PC-3 (cell line): ENCODE measurements around the gene SMARCA4. TPM values are rescaled to one million over a fixed set of nuclear protein-coding genes. Genes with fewer than 3 reads are reported as not detected.

Source experiments
- ATAC-seq: fragments of 200-7000 bp; cut with Tn5 transposase; 2 replicates; pipeline ENCODE4 v1.9.1; 2020; ENCODE audit warnings: mild to moderate bottlenecking, moderate library complexity
- BruUV-seq: library from RNA; stranded (reverse); fragments of 400-500 nt; replicated peaks from 2 replicates; lab custom pipeline; 2021; lab: Mats Ljungman, UMichigan
- CTCF ChIA-PET: fragments of 300-600 bp; sonication (Branson Sonifier 250); formaldehyde crosslinking; loops from one replicate; lab custom pipeline; 2022; ENCODE audit warnings: antibody characterized with exemption; lab: Charles Lee
- POLR2A ChIA-PET: fragments of 300-600 bp; sonication (Branson Sonifier 250); formaldehyde crosslinking; loops from one replicate; lab custom pipeline; 2022; ENCODE audit warnings: antibody characterized with exemption; ENCODE audit not compliant: unreplicated experiment; lab: Charles Lee
- DNase-seq: peaks from one replicate; pipeline ENCODE4 v3.0.0-alpha.2; 2015
- H2AFZ ChIP-seq: fragments of 300-600 bp; sonication (generic); 2 replicates; pipeline ENCODE4 v1.6.0; 2016; ENCODE audit warnings: antibody characterized with exemption, low read length
- H3F3A ChIP-seq: fragments of 300-600 bp; sonication (generic); one replicate; pipeline ENCODE4 v1.6.0; 2017; ENCODE audit warnings: antibody characterized with exemption, low read length, control low read depth, mild to moderate bottlenecking; ENCODE audit not compliant: unreplicated experiment
- H3K27ac ChIP-seq: fragments of 300-600 bp; sonication (generic); 2 replicates; pipeline ENCODE4 v1.5.1; 2016; ENCODE audit warnings: mild to moderate bottlenecking, low read length
- H3K27me3 ChIP-seq: fragments of 300-600 bp; sonication (generic); 2 replicates; pipeline ENCODE4 v1.6.1; 2016; ENCODE audit warnings: low read length, mixed read lengths
- H3K36me3 ChIP-seq: fragments of 300-600 bp; sonication (generic); 2 replicates; pipeline ENCODE4 v1.6.1; 2016; ENCODE audit warnings: low read depth, mixed run types, low read length, mixed read lengths
- H3K4me1 ChIP-seq: fragments of 300-600 bp; sonication (generic); 2 replicates; pipeline ENCODE4 v1.5.1; 2016; ENCODE audit warnings: low read length; ENCODE audit not compliant: insufficient read depth
- H3K4me2 ChIP-seq: fragments of 300-600 bp; sonication (generic); 2 replicates; pipeline ENCODE4 v1.6.0; 2016; ENCODE audit warnings: low read length
- H3K4me3 ChIP-seq: fragments of 300-600 bp; sonication (generic); 2 replicates; pipeline ENCODE4 v1.5.1; 2016; ENCODE audit warnings: mild to moderate bottlenecking, low read length, mixed read lengths
- H3K79me2 ChIP-seq: fragments of 300-600 bp; sonication (generic); 2 replicates; pipeline ENCODE4 v1.6.1; 2017; ENCODE audit warnings: low read length, mixed read lengths
- H3K9ac ChIP-seq: fragments of 300-600 bp; sonication (generic); 2 replicates; pipeline ENCODE4 v1.6.0; 2016; ENCODE audit warnings: mild to moderate bottlenecking, low read length
- H3K9me2 ChIP-seq: fragments of 300-600 bp; sonication (generic); replicated peaks from 2 replicates; pipeline ENCODE4 v1.6.1; 2016; ENCODE audit warnings: mixed run types, low read length, mixed read lengths
- H3K9me3 ChIP-seq: fragments of 300-600 bp; sonication (generic); 2 replicates; pipeline ENCODE4 v1.6.1; 2016; ENCODE audit warnings: low read length, mixed read lengths
- H4K20me1 ChIP-seq: fragments of 300-600 bp; sonication (generic); 2 replicates; pipeline ENCODE4 v1.6.1; 2016; ENCODE audit warnings: low read length, mixed read lengths
- EZH2 ChIP-seq: fragments of 300-600 bp; sonication (generic); IDR thresholded peaks from one replicate; pipeline ENCODE4 v1.6.1; 2017; ENCODE audit warnings: antibody characterized with exemption, mild to moderate bottlenecking, low read length; ENCODE audit not compliant: unreplicated experiment
- EZH2phosphoT487 ChIP-seq: fragments of 300-600 bp; sonication (generic); IDR thresholded peaks from 2 replicates; pipeline ENCODE4 v1.6.1; 2018; ENCODE audit warnings: mild to moderate bottlenecking, antibody characterized with exemption, low read length, borderline replicate concordance
- intact Hi-C: fragments of 100-400 bp; cut with micrococcal nuclease; formaldehyde crosslinking; loops from 2 replicates; pipeline ENCODE4 v1.9.0; 2023
- total RNA-seq: library from RNA; depleted of rRNA; stranded (reverse); fragments of >200 nt; gene quantifications from 2 replicates; pipeline ENCODE4 v1.2.3, GENCODE V29; 2014
- TF ChIP-seq, protein P1 (sequence below): fragments of 300-600 bp; sonication (generic); conservative IDR thresholded peaks from 2 replicates; pipeline ENCODE4 v1.5.1; 2017; ENCODE audit warnings: antibody characterized with exemption, low read depth, mild to moderate bottlenecking, low read length

The SMARCA4 gene
- total RNA-seq, 1 experiment from 2014 or later: 197 TPM

DNA sequence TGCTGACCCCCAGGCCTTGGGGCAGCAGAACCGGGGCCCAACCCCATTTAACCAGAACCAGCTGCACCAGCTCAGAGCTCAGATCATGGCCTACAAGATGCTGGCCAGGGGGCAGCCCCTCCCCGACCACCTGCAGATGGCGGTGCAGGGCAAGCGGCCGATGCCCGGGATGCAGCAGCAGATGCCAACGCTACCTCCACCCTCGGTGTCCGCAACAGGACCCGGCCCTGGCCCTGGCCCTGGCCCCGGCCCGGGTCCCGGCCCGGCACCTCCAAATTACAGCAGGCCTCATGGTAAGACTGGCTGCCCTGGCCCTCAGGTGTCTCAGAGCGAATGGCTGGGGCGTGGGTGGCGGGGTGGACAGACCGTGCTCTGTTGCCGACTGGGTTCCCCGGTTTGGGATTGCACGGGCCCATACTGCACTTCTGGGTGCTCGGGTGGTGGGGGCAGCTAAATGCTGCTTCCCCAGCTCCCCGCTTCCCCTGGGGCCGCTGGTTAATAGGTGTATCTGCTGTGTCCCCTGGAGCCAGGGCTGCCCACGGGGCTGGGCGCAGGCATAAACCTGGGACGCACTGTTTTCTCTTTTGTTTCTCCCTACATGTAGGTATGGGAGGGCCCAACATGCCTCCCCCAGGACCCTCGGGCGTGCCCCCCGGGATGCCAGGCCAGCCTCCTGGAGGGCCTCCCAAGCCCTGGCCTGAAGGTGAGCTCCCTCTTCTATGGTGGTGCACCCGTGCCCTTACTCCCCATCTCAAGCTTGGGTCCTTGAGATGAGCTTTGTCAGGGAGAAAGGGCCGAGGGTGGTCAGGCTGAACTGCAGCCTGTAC lies 25.7 kb downstream of the SMARCA4 start:
- H3F3A ChIP-seq: no peaks in the 10 kb centered on the region
- no peaks in the 10 kb centered on the region for H3K9me2 ChIP-seq
- POLR2A ChIA-PET: no interaction called here
- H3K36me3 ChIP-seq: peaks cover 41% of the 10 kb centered on the region
- no peaks in the 10 kb centered on the region for H3K9me3 ChIP-seq
- CTCF ChIA-PET: no interaction called here
- no peak overlapping the region for H3K9ac ChIP-seq
- no TSS peak for BruUV-seq
- no peak overlapping the region for H3K27ac ChIP-seq
- no peak overlapping the region for H3K4me3 ChIP-seq
- H2AFZ ChIP-seq: no peak overlapping the region
- H4K20me1 ChIP-seq: peaks cover 12% of the 10 kb centered on the region; the same call in 1 of the 2 replicates
- no peak overlapping the region for H3K4me2 ChIP-seq
- intact Hi-C loops: no loop called here
- TF ChIP-seq EZH2 (no peak), EZH2phosphoT487 (no peak)
- TF ChIP-seq, protein P1, sequence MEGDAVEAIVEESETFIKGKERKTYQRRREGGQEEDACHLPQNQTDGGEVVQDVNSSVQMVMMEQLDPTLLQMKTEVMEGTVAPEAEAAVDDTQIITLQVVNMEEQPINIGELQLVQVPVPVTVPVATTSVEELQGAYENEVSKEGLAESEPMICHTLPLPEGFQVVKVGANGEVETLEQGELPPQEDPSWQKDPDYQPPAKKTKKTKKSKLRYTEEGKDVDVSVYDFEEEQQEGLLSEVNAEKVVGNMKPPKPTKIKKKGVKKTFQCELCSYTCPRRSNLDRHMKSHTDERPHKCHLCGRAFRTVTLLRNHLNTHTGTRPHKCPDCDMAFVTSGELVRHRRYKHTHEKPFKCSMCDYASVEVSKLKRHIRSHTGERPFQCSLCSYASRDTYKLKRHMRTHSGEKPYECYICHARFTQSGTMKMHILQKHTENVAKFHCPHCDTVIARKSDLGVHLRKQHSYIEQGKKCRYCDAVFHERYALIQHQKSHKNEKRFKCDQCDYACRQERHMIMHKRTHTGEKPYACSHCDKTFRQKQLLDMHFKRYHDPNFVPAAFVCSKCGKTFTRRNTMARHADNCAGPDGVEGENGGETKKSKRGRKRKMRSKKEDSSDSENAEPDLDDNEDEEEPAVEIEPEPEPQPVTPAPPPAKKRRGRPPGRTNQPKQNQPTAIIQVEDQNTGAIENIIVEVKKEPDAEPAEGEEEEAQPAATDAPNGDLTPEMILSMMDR: no peak
- H3K27me3 ChIP-seq: no peaks in the 10 kb centered on the region
- H3K4me1 ChIP-seq: no peaks in the 10 kb centered on the region
- ATAC-seq (no peak), DNase-seq (no peak)
- peaks cover 38% of the 10 kb centered on the region for H3K79me2 ChIP-seq

DNA sequence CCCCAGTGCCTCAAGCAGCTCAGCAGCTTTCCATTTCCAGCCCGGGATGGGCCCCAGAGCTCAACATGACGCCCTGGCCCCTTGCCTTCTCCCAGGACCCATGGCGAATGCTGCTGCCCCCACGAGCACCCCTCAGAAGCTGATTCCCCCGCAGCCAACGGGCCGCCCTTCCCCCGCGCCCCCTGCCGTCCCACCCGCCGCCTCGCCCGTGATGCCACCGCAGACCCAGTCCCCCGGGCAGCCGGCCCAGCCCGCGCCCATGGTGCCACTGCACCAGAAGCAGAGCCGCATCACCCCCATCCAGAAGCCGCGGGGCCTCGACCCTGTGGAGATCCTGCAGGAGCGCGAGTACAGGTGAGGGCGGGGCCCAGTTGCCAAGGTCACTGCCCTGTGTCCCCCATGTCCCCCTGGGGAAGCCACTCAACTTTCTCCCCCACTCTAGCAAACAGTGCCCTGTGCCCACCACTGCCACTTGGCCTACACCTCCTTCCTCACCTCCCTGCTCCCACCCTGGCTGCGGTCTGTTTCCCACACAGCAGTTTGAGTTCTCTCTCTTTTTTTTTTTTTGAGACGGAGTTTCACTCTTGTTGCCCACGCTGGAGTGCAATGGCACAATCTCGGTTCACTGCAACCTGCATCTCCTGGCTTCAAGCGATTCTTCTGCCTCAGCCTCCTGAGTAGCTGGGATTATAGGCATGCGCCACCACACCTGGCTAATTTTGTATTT lies 26.9 kb downstream of the SMARCA4 start:
- POLR2A ChIA-PET: no interaction called here
- Histone ChIP-seq H2AFZ (no peak overlapping the region), H3K27me3 (no peaks in the 10 kb centered on the region), H3K4me1 (no peaks in the 10 kb centered on the region), H3K9me3 (no peaks in the 10 kb centered on the region), H3K36me3 (peaks cover 44% of the 10 kb centered on the region), H3K4me2 (no peak overlapping the region), H3K9ac (no peak overlapping the region), H4K20me1 (peaks cover 8% of the 10 kb centered on the region; the same call in 1 of the 2 replicates), H3K27ac (no peak overlapping the region), H3F3A (no peaks in the 10 kb centered on the region), H3K79me2 (peaks cover 27% of the 10 kb centered on the region), H3K9me2 (no peaks in the 10 kb centered on the region), H3K4me3 (no peak overlapping the region)
- ATAC-seq (no peak), DNase-seq (no peak)
- BruUV-seq: no TSS peak
- intact Hi-C loops: no loop called here
- TF ChIP-seq, protein P1: no peak
- CTCF ChIA-PET: interaction anchor here (0.6 kb wide), 1 partner anchor 47 kb away, joined by 3 read pairs; no protein-coding TSS in a partner anchor
